T-cell (primary cell): ENCODE results near the gene TMEM151A. TPM values are rescaled to one million over a fixed set of nuclear protein-coding genes. Genes with fewer than 3 reads are reported as not detected.
A peak's percentile ranks its signal among the peaks of the same experiment; 100 is the strongest.
"Not testable (repeated sequence)": the region's sequence is repeated elsewhere in the genome, so short reads cannot be mapped to it uniquely, and the experiment has no call there.

Source experiments
- ATAC-seq, 4 experiments: fragments of 200-7000 bp in 3 of 4; fragments of 150-1000 bp in 1 of 4; cut with Tn5 transposase; replicated peaks in 1 of 4; 1 replicate in 3 of 4; 2 replicates in 1 of 4; pipeline ENCODE4 v1.10.0; 2021; ENCODE audit warnings: moderate library complexity in 3 of 4, mild to moderate bottlenecking in 2 of 4, moderate number of reproducible peaks in 1 of 4
- CTCF ChIA-PET, 2 donors: fragments of 300-600 bp; sonication (Branson Sonifier 250); formaldehyde crosslinking; loops; one replicate each; lab custom pipeline; 2022; ENCODE audit warnings: antibody characterized with exemption in 2 of 2; lab: Charles Lee
- POLR2A ChIA-PET, 2 donors: fragments of 300-600 bp; sonication (Branson Sonifier 250); formaldehyde crosslinking; loops; one replicate each; lab custom pipeline; 2022; ENCODE audit warnings: antibody characterized with exemption in 2 of 2; lab: Charles Lee
- DNase-seq, 35 experiments: peaks; one replicate each; pipeline versions ENCODE4 v3.0.0 to v3.0.0-alpha.2; 2013 to 2023
- H3K27ac ChIP-seq: one replicate; pipeline ENCODE4 v1.5.1; 2013; ENCODE audit warnings: low read length
- H3K27me3 ChIP-seq, 2 experiments: replicated peaks in 1 of 2; 1 replicate in 1 of 2; 2 replicates in 1 of 2; pipeline versions ENCODE4 v1.6.1 to v1.7.0; 2013; ENCODE audit warnings: low read length in 1 of 2, mixed read lengths in 1 of 2; ENCODE audit not compliant: control insufficient read depth in 2 of 2, insufficient read depth in 2 of 2; ENCODE audit errors: extremely low read depth in 1 of 2
- H3K36me3 ChIP-seq, 2 donors: 1 replicate in 1 of 2; 2 replicates in 1 of 2; pipeline versions ENCODE4 v1.6.1 to v1.7.0; 2013; ENCODE audit warnings: low read length in 1 of 2; ENCODE audit not compliant: control insufficient read depth in 2 of 2, insufficient read depth in 1 of 2; ENCODE audit errors: extremely low read depth in 1 of 2
- H3K4me1 ChIP-seq, 2 experiments: 1 replicate in 1 of 2; 2 replicates in 1 of 2; pipeline versions ENCODE4 v1.6.1 to v1.7.0; 2013; ENCODE audit warnings: low read length in 2 of 2, mixed read lengths in 1 of 2; ENCODE audit not compliant: insufficient read depth in 2 of 2, control insufficient read depth in 1 of 2; ENCODE audit errors: extremely low read depth in 1 of 2
- H3K4me3 ChIP-seq, 2 donors: 1 replicate in 1 of 2; 2 replicates in 1 of 2; pipeline versions ENCODE4 v1.5.1 to v1.7.0; 2013; ENCODE audit warnings: mild to moderate bottlenecking in 2 of 2, low read length in 1 of 2, moderate library complexity in 1 of 2; ENCODE audit not compliant: control insufficient read depth in 1 of 2; ENCODE audit errors: extremely low read depth in 1 of 2
- H3K9me3 ChIP-seq: 2 replicates; pipeline ENCODE4 v1.7.0; 2013
- H3K27ac Mint-ChIP-seq, 2 donors: one replicate each; pipeline ENCODE4 v1.8.0; 2020 to 2021; ENCODE audit warnings: mild to moderate bottlenecking in 2 of 2, mixed read lengths in 2 of 2
- H3K27me3 Mint-ChIP-seq, 2 donors: one replicate each; pipeline ENCODE4 v1.8.0; 2021 to 2022; ENCODE audit warnings: mixed read lengths in 2 of 2
- H3K36me3 Mint-ChIP-seq: one replicate; pipeline ENCODE4 v1.8.0; 2021; ENCODE audit warnings: mixed read lengths
- H3K4me1 Mint-ChIP-seq, 3 donors: one replicate each; pipeline ENCODE4 v1.8.0; 2020 to 2022; ENCODE audit warnings: mixed read lengths in 3 of 3, mild to moderate bottlenecking in 1 of 3
- H3K4me3 Mint-ChIP-seq, 3 donors: one replicate each; pipeline ENCODE4 v1.8.0; 2020 to 2022; ENCODE audit warnings: mild to moderate bottlenecking in 3 of 3, mixed read lengths in 3 of 3, moderate library complexity in 3 of 3
- H3K9me3 Mint-ChIP-seq, 3 donors: one replicate each; pipeline ENCODE4 v1.8.0; 2020 to 2022; ENCODE audit warnings: mixed read lengths in 3 of 3
- WGBS: methylation state at CpG from one replicate; pipeline ENCODE4 v1.1.5; 2013; ENCODE audit warnings: missing lambda C conversion rate; ENCODE audit not compliant: insufficient coverage; 5-methylcytosine and 5-hydroxymethylcytosine counted together
- total RNA-seq, 35 experiments: library from RNA in 6 of 35; stranded (reverse) in 6 of 35; fragments of 120-200 nt in 1 of 35; gene quantifications; one replicate each; pipeline versions ENCODE4 v1.2.1 to v1.2.4 and lab custom pipeline; 2013 to 2026

The TMEM151A gene
- total RNA-seq, 5 donors from 2014 or later (not counting 1 experiment from before 2014, with no cell fraction given), result 0.19 to 0.33 (median 0.23) TPM; not detected in 1

- no peaks in the 10 kb centered on the region for H3K9me3 ChIP-seq
- H3K36me3 Mint-ChIP-seq, result no peaks in the 10 kb centered on the region
- POLR2A ChIA-PET, result interaction anchor here (0.5 to 1.9 kb wide), 3 partner anchors 26 to 105 kb away, joined by 4 to 11 read pairs (median 7); no protein-coding TSS in a partner anchor
- H3K4me1 Mint-ChIP-seq, result peaks cover 64 to 73% (median 64%) of the 10 kb centered on the region in 3 donors
- H3K27ac ChIP-seq, result peak overlapping the region; percentile 94
- H3K36me3 ChIP-seq, result no peaks in the 10 kb centered on the region
- DNase-seq (peak; percentile 52 to 97 (median 90)), ATAC-seq (peak; percentile 80 to 88 (median 81))
- H3K9me3 Mint-ChIP-seq, result peaks cover 0 to 4% (median 0%) of the 10 kb centered on the region in 3 donors
- H3K4me1 ChIP-seq, result peaks cover 32 to 78% of the 10 kb centered on the region in 2 experiments
- H3K27me3 Mint-ChIP-seq, result peaks cover 0 to 2% of the 10 kb centered on the region in 2 donors
- H3K27ac Mint-ChIP-seq, result peak overlapping the region; percentile 93 to 97
- H3K27me3 ChIP-seq, result peaks cover 0 to 14% of the 10 kb centered on the region in 2 experiments
- peak overlapping the region; percentile 67 to 80 (median 68) for H3K4me3 Mint-ChIP-seq
- WGBS, result 27% methylated on average over 11 of the region's 16 CpGs
- CTCF ChIA-PET, result interaction anchor here (0.6 to 0.8 kb wide), 3 partner anchors 27 to 342 kb away, joined by 3 to 9 read pairs (median 3); partner anchors contain the start of gene BRMS1 (in 1 of the 2)
- H3K4me3 ChIP-seq, result peak overlapping the region; percentile 26 to 44
These were observed 26.3 kb downstream of the TMEM151A start for GRCh38 chr11:66317723-66318599.

DNA sequence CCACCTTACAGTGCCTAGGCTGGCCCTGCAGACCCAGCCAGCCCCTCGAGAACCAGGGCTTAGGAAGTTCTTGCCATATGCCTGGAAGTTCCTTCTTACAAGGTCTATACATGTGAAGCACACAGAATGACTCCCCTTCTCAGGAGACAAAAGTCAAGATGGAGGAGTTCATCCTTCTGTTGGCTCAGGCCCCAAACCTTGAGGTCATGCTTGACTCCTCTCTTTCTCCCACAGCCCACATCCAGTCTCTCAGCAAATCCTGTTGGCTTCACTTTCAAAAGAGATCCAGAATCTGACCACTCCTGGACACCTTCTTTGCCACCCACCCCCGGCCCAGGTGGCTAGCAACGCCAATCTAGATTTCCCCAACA lies 26.9 kb downstream of the TMEM151A start:
- peak overlapping the region; percentile 93 to 97 for H3K27ac Mint-ChIP-seq
- H3K4me1 Mint-ChIP-seq, result peaks cover 62 to 78% (median 65%) of the 10 kb centered on the region in 3 donors
- peaks cover 0 to 2% of the 10 kb centered on the region in 2 donors for H3K27me3 Mint-ChIP-seq
- no peaks in the 10 kb centered on the region for H3K9me3 ChIP-seq
- no peak for DNase-seq
- peak overlapping the region in 2 of 3 donors; percentile 68 to 80 for H3K4me3 Mint-ChIP-seq
- H3K9me3 Mint-ChIP-seq, result peaks cover 0 to 4% (median 0%) of the 10 kb centered on the region in 3 donors
- 22% methylated on average over 1 of the region's 3 CpGs for WGBS
- no peaks in the 10 kb centered on the region for H3K36me3 ChIP-seq
- peak overlapping the region; percentile 94 for H3K27ac ChIP-seq
- peaks cover 32 to 73% of the 10 kb centered on the region in 2 experiments for H3K4me1 ChIP-seq
- H3K27me3 ChIP-seq, result peaks cover 0 to 14% of the 10 kb centered on the region in 2 experiments
- H3K36me3 Mint-ChIP-seq, result no peaks in the 10 kb centered on the region
- no peak for ATAC-seq
- ChIA-PET CTCF (interaction anchor here in 1 of 2 donors (0.6 kb wide), 1 partner anchor 341 kb away, joined by 3 read pairs; no protein-coding TSS in a partner anchor), POLR2A (interaction anchor here in 1 of 2 donors (1.9 kb wide), 1 partner anchor 26 kb away, joined by 4 read pairs; no protein-coding TSS in a partner anchor)
- peak overlapping the region; percentile 4 to 44 for H3K4me3 ChIP-seq

GRCh38 chr11:66320289-66320688 lies 28.6 kb downstream of the TMEM151A start:
- H3K9me3 ChIP-seq, POLR2A ChIA-PET, ATAC-seq, H3K9me3 Mint-ChIP-seq, H3K4me3 ChIP-seq, CTCF ChIA-PET, DNase-seq, H3K27me3 Mint-ChIP-seq, H3K36me3 ChIP-seq, H3K36me3 Mint-ChIP-seq, H3K27me3 ChIP-seq, H3K27ac ChIP-seq: not testable (repeated sequence)
- WGBS, result no CpG with 5 or more reads among the region's 2 CpGs
- peaks cover 55 to 68% (median 56%) of the 10 kb centered on the region in 3 donors for H3K4me1 Mint-ChIP-seq
- H3K27ac Mint-ChIP-seq, result peak overlapping the region; percentile 60 to 81
- peak overlapping the region in 1 of 3 donors; percentile 80 for H3K4me3 Mint-ChIP-seq
- H3K4me1 ChIP-seq, result peaks cover 26 to 66% of the 10 kb centered on the region in 2 experiments

GRCh38 chr11:66320748-66321147 lies 29.1 kb downstream of the TMEM151A start:
- H3K4me1 ChIP-seq, result peaks cover 31 to 67% of the 10 kb centered on the region in 2 experiments
- H3K27ac ChIP-seq, H3K4me3 Mint-ChIP-seq, ATAC-seq, H3K27me3 ChIP-seq, H3K27me3 Mint-ChIP-seq, H3K36me3 ChIP-seq, H3K9me3 Mint-ChIP-seq, H3K4me3 ChIP-seq, H3K36me3 Mint-ChIP-seq, CTCF ChIA-PET, POLR2A ChIA-PET, DNase-seq, H3K9me3 ChIP-seq: not testable (repeated sequence)
- H3K4me1 Mint-ChIP-seq, result peaks cover 55 to 68% (median 55%) of the 10 kb centered on the region in 3 donors
- H3K27ac Mint-ChIP-seq, result peak overlapping the region in 1 of 2 donors; percentile 28
- WGBS, result no CpG with 5 or more reads among the region's 6 CpGs

GRCh38 chr11:66321606-66322005 lies 29.9 kb downstream of the TMEM151A start:
- no peak overlapping the region for H3K4me3 Mint-ChIP-seq
- H3K4me1 Mint-ChIP-seq, result peaks cover 56 to 70% (median 56%) of the 10 kb centered on the region in 3 donors
- peak overlapping the region in 1 of 2 donors; percentile 15 for H3K27ac Mint-ChIP-seq
- H3K36me3 ChIP-seq, result no peaks in the 10 kb centered on the region
- no peaks in the 10 kb centered on the region for H3K36me3 Mint-ChIP-seq
- H3K4me3 ChIP-seq, result no peak overlapping the region
- H3K27me3 Mint-ChIP-seq, result no peaks in the 10 kb centered on the region
- 100% methylated on average over 2 of the region's 4 CpGs for WGBS
- no peaks in the 10 kb centered on the region for H3K27me3 ChIP-seq
- CTCF ChIA-PET, result interaction anchor here (0.6 to 1.2 kb wide), 3 partner anchors 9 to 61 kb away, joined by 3 to 7 read pairs (median 4); no protein-coding TSS in a partner anchor
- POLR2A ChIA-PET, result no interaction called here
- no peak for DNase-seq
- H3K27ac ChIP-seq, result no peak overlapping the region
- H3K4me1 ChIP-seq, result peaks cover 34 to 67% of the 10 kb centered on the region in 2 experiments
- peaks cover 0 to 4% (median 0%) of the 10 kb centered on the region in 3 donors for H3K9me3 Mint-ChIP-seq
- no peaks in the 10 kb centered on the region for H3K9me3 ChIP-seq
- no peak for ATAC-seq

GRCh38 chr11:66322732-66323427 lies 31.2 kb downstream of the TMEM151A start:
- ATAC-seq, result no peak
- Histone ChIP-seq H3K4me3 (no peak overlapping the region), H3K9me3 (no peaks in the 10 kb centered on the region), H3K27me3 (no peaks in the 10 kb centered on the region), H3K4me1 (peaks cover 42 to 71% of the 10 kb centered on the region in 2 experiments), H3K27ac (no peak overlapping the region), H3K36me3 (no peaks in the 10 kb centered on the region)
- Mint-ChIP-seq H3K27me3 (no peaks in the 10 kb centered on the region), H3K9me3 (peaks cover 0 to 4% (median 0%) of the 10 kb centered on the region in 3 donors), H3K36me3 (no peaks in the 10 kb centered on the region), H3K4me3 (no peak overlapping the region), H3K4me1 (peaks cover 59 to 72% (median 61%) of the 10 kb centered on the region in 3 donors), H3K27ac (peak overlapping the region; percentile 28 to 87)
- ChIA-PET CTCF (no interaction called here), POLR2A (no interaction called here)
- DNase-seq, result no peak
- WGBS, result 93% methylated on average over 11 of the region's 11 CpGs
